Measurements from ENCODE around the gene TADA2A.

TADA2A gene

DNA sequence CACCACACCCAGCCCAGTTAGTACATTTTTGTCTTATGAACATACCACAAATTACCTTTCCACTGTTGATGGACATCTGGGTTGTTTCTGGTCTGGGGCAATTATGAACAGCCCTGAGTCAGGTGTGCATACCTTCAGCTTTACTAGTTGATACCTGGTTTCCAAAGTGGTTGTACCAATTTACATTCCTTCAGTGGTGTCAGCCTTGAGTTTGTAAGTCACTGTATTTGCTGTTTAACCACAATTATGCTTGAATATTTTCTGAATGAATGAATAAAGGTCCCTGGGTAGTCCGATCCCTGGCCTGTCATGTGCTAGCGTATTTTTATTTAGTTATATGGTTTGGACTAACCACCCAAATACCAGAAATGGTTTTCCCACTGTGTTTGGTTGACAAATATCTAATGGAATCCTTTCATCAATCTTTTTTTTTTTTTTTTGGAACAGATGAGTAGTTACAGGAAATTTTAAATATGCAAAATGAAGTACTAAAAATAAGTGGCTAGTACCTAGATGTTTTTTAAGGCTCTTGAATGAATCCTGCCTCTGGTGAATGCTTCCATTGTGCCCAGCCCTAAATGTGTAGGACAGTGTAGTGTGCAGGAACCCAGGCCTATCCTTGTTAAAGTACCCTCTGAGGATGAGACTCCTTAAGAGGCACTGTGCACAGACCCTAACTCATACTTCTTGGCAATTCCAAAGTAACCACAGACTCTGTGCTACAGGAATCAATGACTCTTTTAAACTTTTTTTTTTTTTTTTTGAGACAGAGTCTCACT, 86.8 kb downstream of the TADA2A start:
- no peak for DNase-seq (ENCODE audit: extremely low read depth, insufficient read length)
- H3K4me3 ChIP-seq (replicated peaks; ENCODE audit: low read depth, low read length): no peak overlapping the region
- TF ChIP-seq CTCF (IDR thresholded peaks at IDR 0.05; ENCODE audit: insufficient read depth, low read length, poor library complexity, severe bottlenecking): no peak
- no peaks in the 10 kb centered on the region for H3K36me3 ChIP-seq (ENCODE audit: control insufficient read depth, insufficient read depth, low read length)
- no peaks in the 10 kb centered on the region for H3K27me3 ChIP-seq (replicated peaks; ENCODE audit: control insufficient read depth, insufficient read depth, low read length)

DNA sequence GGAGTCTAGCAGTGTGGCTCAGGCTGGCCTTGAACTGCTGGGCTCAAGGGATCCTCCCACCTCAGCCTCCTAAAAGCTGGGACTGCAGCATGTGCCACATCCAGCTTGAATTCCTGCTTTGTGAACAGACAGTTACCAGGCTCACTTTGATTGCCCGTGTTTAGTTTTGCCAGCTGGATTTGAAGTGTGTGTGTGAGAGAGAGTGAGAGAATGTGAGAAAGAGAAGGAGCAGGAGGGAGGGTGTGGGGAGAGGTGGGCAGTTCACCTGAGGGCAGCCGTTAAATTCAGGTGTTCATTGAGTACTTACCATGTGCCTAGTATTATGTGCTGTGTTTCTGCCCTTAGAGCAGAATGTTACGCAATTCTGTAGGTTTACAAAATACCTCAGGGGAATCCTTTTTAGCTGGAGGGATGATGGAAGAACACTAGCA, 87.7 kb downstream of the TADA2A start:
- no peak for TF ChIP-seq CTCF (IDR thresholded peaks at IDR 0.05; ENCODE audit: insufficient read depth, low read length, poor library complexity, severe bottlenecking)
- Histone ChIP-seq H3K36me3 (ENCODE audit: control insufficient read depth, insufficient read depth, low read length) (no peaks in the 10 kb centered on the region), H3K27me3 (replicated peaks; ENCODE audit: control insufficient read depth, insufficient read depth, low read length) (no peaks in the 10 kb centered on the region), H3K4me3 (replicated peaks; ENCODE audit: low read depth, low read length) (no peak overlapping the region)
- DNase-seq (ENCODE audit: extremely low read depth, insufficient read length): no peak

GRCh38 chr17:37494971-37495370, 88.3 kb downstream of the TADA2A start:
- no peak for DNase-seq (ENCODE audit: extremely low read depth, insufficient read length)
- H3K27me3 ChIP-seq (replicated peaks; ENCODE audit: control insufficient read depth, insufficient read depth, low read length): no peaks in the 10 kb centered on the region
- no peak for TF ChIP-seq CTCF (IDR thresholded peaks at IDR 0.05; ENCODE audit: insufficient read depth, low read length, poor library complexity, severe bottlenecking)
- H3K4me3 ChIP-seq (replicated peaks; ENCODE audit: low read depth, low read length): no peak overlapping the region
- no peaks in the 10 kb centered on the region for H3K36me3 ChIP-seq (ENCODE audit: control insufficient read depth, insufficient read depth, low read length)

DNA sequence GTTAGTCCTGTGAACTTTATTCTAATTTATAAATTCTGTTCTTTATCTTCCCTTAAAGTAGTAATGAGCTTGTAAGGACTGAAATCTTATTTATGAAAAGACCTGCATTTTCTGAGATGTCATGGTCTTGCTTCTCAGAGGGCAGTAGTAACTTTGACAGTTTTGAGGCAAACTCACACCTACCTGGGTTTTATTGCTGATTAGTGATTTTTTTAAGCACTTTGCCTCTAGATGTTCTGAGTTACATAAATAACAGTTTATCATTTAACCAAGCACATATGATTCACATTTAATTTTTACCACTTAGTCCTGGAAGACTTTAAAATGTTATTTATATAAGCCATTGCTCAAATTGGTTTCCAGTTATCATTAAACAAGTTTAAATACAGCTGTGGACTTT, 93.7 kb downstream of the TADA2A start:
- no peak for TF ChIP-seq CTCF (IDR thresholded peaks at IDR 0.05; ENCODE audit: insufficient read depth, low read length, poor library complexity, severe bottlenecking)
- Histone ChIP-seq H3K4me3 (replicated peaks; ENCODE audit: low read depth, low read length) (no peak overlapping the region), H3K27me3 (replicated peaks; ENCODE audit: control insufficient read depth, insufficient read depth, low read length) (no peaks in the 10 kb centered on the region), H3K36me3 (ENCODE audit: control insufficient read depth, insufficient read depth, low read length) (no peaks in the 10 kb centered on the region)
- DNase-seq (ENCODE audit: extremely low read depth, insufficient read length): no peak

DNA sequence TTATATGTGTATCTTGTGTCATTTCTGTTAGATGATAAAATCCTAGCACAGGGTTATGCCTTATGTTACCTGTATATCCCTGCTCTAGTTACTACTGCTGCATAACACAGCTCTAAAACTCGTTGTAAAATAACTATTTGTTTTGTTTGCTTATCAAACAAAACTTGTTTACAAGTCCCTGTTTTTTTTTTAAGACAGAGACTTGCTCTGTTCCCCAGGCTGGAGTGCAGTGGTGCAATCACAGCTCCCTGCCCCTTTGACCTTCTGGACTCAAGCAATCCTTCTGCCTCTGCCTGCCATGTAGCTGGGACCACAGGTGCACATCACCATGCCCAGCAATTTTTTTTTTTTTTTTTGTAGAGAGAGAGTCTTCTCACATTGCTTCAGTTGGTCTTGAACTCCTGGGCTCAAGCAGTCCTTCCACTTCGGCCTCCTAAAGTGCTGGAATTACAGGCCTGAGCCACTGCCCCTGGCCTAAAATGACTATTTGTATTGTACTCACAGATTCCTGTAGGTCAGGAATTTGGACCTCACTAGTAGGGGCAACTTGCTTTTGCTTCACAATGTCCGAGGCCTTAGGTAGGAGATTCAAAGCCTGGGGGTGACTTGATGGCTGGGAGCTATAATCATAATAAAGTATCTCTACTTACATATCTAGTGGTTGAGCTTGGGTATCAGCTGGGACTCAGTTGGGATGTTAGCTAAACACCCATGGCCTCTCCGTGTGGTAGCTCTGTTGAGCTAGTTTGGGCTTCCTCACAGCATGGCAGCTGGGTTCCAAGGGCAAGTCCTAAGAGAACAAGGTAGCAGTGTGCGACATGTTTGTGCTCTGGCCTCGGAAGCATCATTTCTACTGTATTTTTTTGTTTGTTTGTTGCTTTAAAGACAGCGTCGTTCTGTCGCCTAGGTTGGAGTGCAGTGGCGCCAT, 95.6 kb downstream of the TADA2A start:
- Histone ChIP-seq H3K27me3 (replicated peaks; ENCODE audit: control insufficient read depth, insufficient read depth, low read length) (no peaks in the 10 kb centered on the region), H3K4me3 (replicated peaks; ENCODE audit: low read depth, low read length) (no peak overlapping the region)
- no peak for TF ChIP-seq CTCF (IDR thresholded peaks at IDR 0.05; ENCODE audit: insufficient read depth, low read length, poor library complexity, severe bottlenecking)

More for the DNA sequence above, 95.6 kb downstream of the TADA2A start:
- H3K36me3 ChIP-seq (ENCODE audit: control insufficient read depth, insufficient read depth, low read length): no peaks in the 10 kb centered on the region
- no peak for DNase-seq (ENCODE audit: extremely low read depth, insufficient read length)

Measured in GM06990 (cell line).